Neutrophil (primary cell): ENCODE results near the gene SSC5D.

ENCODE experiments used
- H3K27ac ChIP-seq: fragments of 200-600 bp; sonication (generic); 2 replicates; pipeline ENCODE4 v1.5.1; 2016; ENCODE audit warnings: mild to moderate bottlenecking, moderate library complexity
- H3K27me3 ChIP-seq: fragments of 200-600 bp; sonication (generic); 2 replicates; pipeline ENCODE4 v1.6.0; 2016; ENCODE audit warnings: mild to moderate bottlenecking
- H3K36me3 ChIP-seq: fragments of 200-600 bp; sonication (generic); 2 replicates; pipeline ENCODE4 v1.5.1; 2017
- H3K4me1 ChIP-seq, 2 experiments: fragments of 200-600 bp in 1 of 2; sonication (generic) in 1 of 2; 1 replicate in 1 of 2; 2 replicates in 1 of 2; pipeline versions ENCODE4 v1.5.1 to v1.6.1; 2013 to 2016; ENCODE audit warnings: low read depth in 1 of 2, low read length in 1 of 2, mild to moderate bottlenecking in 1 of 2, moderate library complexity in 1 of 2; ENCODE audit not compliant: control insufficient read depth in 1 of 2, insufficient read depth in 1 of 2
- H3K4me3 ChIP-seq, 2 experiments: fragments of 200-600 bp in 1 of 2; sonication (generic) in 1 of 2; 1 replicate in 1 of 2; 2 replicates in 1 of 2; pipeline ENCODE4 v1.5.1; 2013 to 2016; ENCODE audit warnings: low read depth in 1 of 2, low read length in 1 of 2, mild to moderate bottlenecking in 1 of 2, moderate library complexity in 1 of 2
- H3K9me3 ChIP-seq: fragments of 200-600 bp; sonication (generic); 2 replicates; pipeline ENCODE4 v1.5.1; 2016
- TF ChIP-seq, protein P1 (sequence below): fragments of 200-600 bp; sonication (generic); IDR thresholded peaks from 2 replicates; pipeline ENCODE4 v1.5.1; 2016; ENCODE audit warnings: antibody characterized with exemption

The SSC5D gene

DNA sequence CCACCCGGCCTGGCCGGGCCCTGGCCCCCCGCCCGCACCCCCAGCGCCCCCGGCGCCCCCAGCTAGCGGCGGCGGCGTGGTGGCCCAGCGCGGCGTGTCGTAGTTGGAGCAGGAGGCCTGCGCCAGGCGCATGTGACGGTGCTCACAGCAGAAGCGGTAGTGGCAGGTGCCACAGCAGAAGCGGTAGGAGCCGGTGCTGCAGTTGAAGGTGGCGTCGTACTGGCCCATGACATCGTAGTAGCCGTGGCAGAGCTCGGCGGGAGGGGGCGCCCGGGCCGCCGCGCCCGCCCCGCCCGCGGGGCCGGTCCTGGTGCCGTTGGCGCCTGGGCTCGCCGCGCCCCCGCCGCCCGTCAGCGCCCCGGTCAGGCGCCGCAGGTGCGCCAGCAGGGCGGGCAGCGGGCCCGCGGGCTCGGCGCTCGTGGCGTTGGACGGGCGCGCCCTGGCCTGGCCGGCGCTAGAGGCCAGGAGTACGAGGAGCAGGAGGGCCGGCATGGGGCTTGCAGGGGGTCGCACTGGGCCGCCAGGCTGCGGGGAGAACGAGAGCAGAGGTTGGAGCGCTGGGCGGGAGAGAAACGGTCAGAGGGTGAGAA, 45.8 kb upstream of the SSC5D start:
- no peaks in the 10 kb centered on the region for H3K4me1 ChIP-seq
- no peaks in the 10 kb centered on the region for H3K36me3 ChIP-seq
- H3K27ac ChIP-seq = no peak overlapping the region
- TF ChIP-seq, protein P1, sequence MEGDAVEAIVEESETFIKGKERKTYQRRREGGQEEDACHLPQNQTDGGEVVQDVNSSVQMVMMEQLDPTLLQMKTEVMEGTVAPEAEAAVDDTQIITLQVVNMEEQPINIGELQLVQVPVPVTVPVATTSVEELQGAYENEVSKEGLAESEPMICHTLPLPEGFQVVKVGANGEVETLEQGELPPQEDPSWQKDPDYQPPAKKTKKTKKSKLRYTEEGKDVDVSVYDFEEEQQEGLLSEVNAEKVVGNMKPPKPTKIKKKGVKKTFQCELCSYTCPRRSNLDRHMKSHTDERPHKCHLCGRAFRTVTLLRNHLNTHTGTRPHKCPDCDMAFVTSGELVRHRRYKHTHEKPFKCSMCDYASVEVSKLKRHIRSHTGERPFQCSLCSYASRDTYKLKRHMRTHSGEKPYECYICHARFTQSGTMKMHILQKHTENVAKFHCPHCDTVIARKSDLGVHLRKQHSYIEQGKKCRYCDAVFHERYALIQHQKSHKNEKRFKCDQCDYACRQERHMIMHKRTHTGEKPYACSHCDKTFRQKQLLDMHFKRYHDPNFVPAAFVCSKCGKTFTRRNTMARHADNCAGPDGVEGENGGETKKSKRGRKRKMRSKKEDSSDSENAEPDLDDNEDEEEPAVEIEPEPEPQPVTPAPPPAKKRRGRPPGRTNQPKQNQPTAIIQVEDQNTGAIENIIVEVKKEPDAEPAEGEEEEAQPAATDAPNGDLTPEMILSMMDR = no peak
- H3K27me3 ChIP-seq = peaks cover 98% of the 10 kb centered on the region
- no peak overlapping the region for H3K4me3 ChIP-seq
- H3K9me3 ChIP-seq = no peaks in the 10 kb centered on the region

DNA sequence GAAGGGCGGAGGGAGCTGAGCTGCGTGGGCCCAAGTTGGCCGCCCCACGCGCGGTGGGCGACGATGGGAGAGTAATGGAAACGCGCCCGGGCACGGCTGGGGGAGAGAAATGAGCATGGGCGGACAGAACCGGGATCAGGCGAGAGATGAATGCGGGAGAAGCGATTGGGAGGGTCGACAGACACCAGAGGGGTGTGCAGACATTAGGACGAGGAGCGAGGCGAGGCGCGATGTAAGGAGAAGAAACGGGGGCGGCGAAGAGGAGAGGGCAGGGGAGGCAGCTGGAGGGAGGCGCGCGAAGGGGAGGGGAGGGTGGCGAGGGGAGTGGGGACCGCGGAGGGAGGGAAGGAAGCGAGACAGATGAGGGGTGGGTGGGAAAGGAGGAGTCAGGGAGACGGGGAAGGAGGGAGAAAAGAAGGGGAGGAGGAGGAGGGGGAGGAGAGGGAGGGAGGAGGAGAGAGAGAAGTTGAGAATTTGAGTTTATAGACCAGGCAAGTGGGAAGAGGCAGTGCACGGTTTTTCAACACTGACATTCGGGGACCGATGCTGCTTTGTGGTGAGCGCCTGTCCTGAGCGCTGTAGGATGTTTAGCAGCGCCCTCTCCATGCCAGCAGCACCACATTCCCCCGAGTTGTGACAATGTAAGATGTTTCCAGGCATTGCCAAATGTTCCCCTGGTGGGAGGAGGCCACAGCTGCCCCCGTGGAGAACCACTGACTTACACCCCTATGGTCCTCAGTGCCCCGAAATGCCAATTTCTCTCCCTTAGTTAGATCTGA, 45.0 kb upstream of the SSC5D start, which contains the start of gene SHISA7:
Gene SHISA7, minus strand, starts transcription at position 256 of the 779 bp plus-strand sequence. CDS start 437 bp downstream, outside the sequence.
- no peak within 1 kb of the TSS for H3K27ac ChIP-seq
- H3K4me3 ChIP-seq = no peak within 1 kb of the TSS
- TF ChIP-seq, protein P1 = no peak
- no peaks in the 10 kb centered on the region for H3K9me3 ChIP-seq
- H3K36me3 ChIP-seq = no peaks in the 10 kb centered on the region
- H3K27me3 ChIP-seq = peaks cover 98% of the 10 kb centered on the region
- H3K4me1 ChIP-seq = no peaks in the 10 kb centered on the region

DNA sequence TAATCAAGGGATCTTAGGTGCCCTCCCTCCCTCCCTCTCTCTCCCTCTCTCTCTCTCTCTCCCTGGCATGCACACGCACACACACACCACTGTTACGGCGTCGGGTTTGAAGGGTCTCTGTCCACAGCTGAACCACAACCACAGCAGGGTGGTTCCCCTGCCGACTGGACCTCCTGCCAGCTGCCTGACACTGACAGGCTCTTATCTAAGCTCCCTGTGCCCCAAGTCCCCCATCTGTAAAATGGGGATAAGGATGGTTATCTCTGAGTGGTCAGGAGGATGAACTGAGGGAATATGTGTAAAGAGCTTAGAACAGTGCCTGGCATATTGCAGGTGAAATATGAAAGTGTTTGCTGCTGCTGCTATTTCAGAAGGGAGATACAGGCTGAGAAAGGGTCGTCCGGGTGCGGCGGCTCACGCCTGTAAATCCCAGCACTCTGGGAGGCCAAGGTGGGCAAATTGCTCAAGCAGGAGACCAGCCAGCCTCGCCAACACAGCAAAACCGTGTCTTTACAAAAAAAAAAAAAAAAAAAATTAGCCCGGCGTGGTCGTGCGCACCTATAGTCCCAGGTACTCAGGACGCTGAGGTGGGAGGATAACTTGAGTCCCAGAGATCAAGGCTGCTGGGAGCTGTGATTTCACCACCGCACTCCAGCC, 44.3 kb upstream of the SSC5D start:
- Histone ChIP-seq H3K27ac (no peak overlapping the region), H3K4me1 (no peaks in the 10 kb centered on the region), H3K27me3 (peaks cover 96% of the 10 kb centered on the region)

DNA sequence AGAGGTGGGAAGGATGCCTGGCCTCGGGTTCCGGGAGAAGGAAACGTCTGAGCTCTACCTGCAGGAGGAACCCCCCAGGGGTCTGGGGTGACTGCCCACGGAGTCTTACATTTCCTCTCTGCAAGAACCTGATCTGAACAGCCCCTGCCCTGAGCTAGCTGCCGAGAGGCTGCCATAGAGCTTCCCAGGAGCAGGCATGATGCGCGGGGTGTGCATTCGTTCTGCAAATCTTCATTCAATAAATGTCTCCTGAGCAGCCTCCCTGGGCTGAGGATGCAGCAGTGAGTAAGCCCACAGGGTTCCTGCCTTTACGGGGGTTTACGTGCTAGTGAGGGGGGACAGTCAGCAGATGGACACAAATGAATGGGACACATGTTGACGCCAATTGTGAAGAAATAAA, 43.6 kb upstream of the SSC5D start:
- H3K4me1 ChIP-seq = no peaks in the 10 kb centered on the region
- H3K27me3 ChIP-seq = peaks cover 96% of the 10 kb centered on the region
- H3K9me3 ChIP-seq = no peaks in the 10 kb centered on the region
- TF ChIP-seq, protein P1 = no peak
- no peak overlapping the region for H3K4me3 ChIP-seq
- no peak overlapping the region for H3K27ac ChIP-seq
- H3K36me3 ChIP-seq = no peaks in the 10 kb centered on the region

More for the DNA sequence above, 44.3 kb upstream of the SSC5D start:
- H3K36me3 ChIP-seq = no peaks in the 10 kb centered on the region
- no peak overlapping the region for H3K4me3 ChIP-seq
- no peaks in the 10 kb centered on the region for H3K9me3 ChIP-seq
- TF ChIP-seq, protein P1 = no peak

DNA sequence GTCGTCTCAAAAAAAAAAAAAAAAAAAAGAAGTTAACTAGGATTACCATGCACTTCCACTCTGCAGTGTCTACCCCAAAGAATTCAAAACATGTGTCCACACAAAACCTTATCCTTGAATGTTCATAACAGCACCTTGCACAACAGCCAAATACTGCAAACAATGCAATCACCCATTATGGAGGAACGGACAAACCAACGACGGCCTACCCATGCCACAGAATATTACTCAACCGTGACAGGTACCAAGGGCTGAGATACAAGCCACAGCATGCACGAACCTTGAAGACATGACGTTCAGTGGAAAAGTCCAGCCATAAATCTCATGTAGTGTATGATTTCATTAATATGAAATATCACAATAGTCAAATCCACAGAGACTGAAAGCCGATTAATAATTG, 42.2 kb upstream of the SSC5D start:
- peaks cover 94% of the 10 kb centered on the region for H3K27me3 ChIP-seq

More for the DNA sequence above, 42.2 kb upstream of the SSC5D start:
- Histone ChIP-seq H3K9me3 (no peaks in the 10 kb centered on the region), H3K36me3 (no peaks in the 10 kb centered on the region), H3K27ac (no peak overlapping the region), H3K4me3 (no peak overlapping the region), H3K4me1 (no peaks in the 10 kb centered on the region)
- TF ChIP-seq, protein P1 = no peak
